Measurements from ENCODE around the gene GALP.

The GALP gene

GRCh38 chr19:56175861-56176307 is at the start of gene GALP:
Gene GALP, plus strand, starts transcription at chr19:56176008. Its CDS starts 1,101 bp downstream, at chr19:56177109.
- DNase-seq: peak; percentile 58

GRCh38 chr19:56126983-56127780 is 48.6 kb upstream of the GALP start:
- DNase-seq: no peak

- DNase-seq: no peak
Measured at GRCh38 chr19:56130006-56130405, 45.8 kb upstream of the GALP start.

- DNase-seq: no peak
Measured at GRCh38 chr19:56131651-56132050, 44.2 kb upstream of the GALP start.

- DNase-seq: peak; percentile 79
Measured at GRCh38 chr19:56132316-56132822, 43.4 kb upstream of the GALP start.

- no peak for DNase-seq
Measured at GRCh38 chr19:56133858-56134653, 41.8 kb upstream of the GALP start.

GRCh38 chr19:56134654-56134921 is 41.2 kb upstream of the GALP start:
- no peak for DNase-seq

GRCh38 chr19:56136362-56136761 is 39.4 kb upstream of the GALP start:
- DNase-seq: no peak

GRCh38 chr19:56137405-56137804 is 38.4 kb upstream of the GALP start:
- peak; percentile 13 for DNase-seq

GRCh38 chr19:56138069-56138468 is 37.7 kb upstream of the GALP start:
- no peak for DNase-seq

GRCh38 chr19:56139847-56140582 is 35.8 kb upstream of the GALP start:
- no peak for DNase-seq

GRCh38 chr19:56140583-56141416 is 35.0 kb upstream of the GALP start, which contains the start of gene ZNF444:
Gene ZNF444, plus strand, starts transcription at chr19:56141287. Its CDS starts 5,625 bp downstream, at chr19:56146912.
- DNase-seq: peak; percentile 100

- no peak for DNase-seq
Measured at GRCh38 chr19:56141417-56141993, 34.3 kb upstream of the GALP start.

GRCh38 chr19:56142087-56142787 is 33.6 kb upstream of the GALP start:
- peak; percentile 92 for DNase-seq

GRCh38 chr19:56142897-56143434 is 32.8 kb upstream of the GALP start:
- no peak for DNase-seq

- no peak for DNase-seq
Measured at GRCh38 chr19:56144376-56144775, 31.4 kb upstream of the GALP start.

- DNase-seq: no peak
Measured at GRCh38 chr19:56144831-56145230, 31.0 kb upstream of the GALP start.

GRCh38 chr19:56145698-56146097 is 30.1 kb upstream of the GALP start:
- DNase-seq: no peak

GRCh38 chr19:56146904-56147303 is 28.9 kb upstream of the GALP start:
- DNase-seq: no peak

- no peak for DNase-seq
Measured at GRCh38 chr19:56147307-56147706, 28.5 kb upstream of the GALP start.

- DNase-seq: no peak
Measured at GRCh38 chr19:56148096-56148495, 27.7 kb upstream of the GALP start.

Measured in DMS79 treated with DMSO at 0.1 percent for 48 hours (cell line).